Measurements from ENCODE around the gene FAAH. TPM values are rescaled to one million over a fixed set of nuclear protein-coding genes. Genes with fewer than 3 reads are reported as not detected.

The FAAH gene
- total RNA-seq, 3 donors from 2014 or later, result 18.1 to 58.7 (median 38.3) TPM

- H3K27me3 ChIP-seq, result no peaks in the 10 kb centered on the region
- no peaks in the 10 kb centered on the region for H3K4me1 ChIP-seq
- no peaks in the 10 kb centered on the region for H3K9me3 ChIP-seq
- H3K36me3 ChIP-seq, result no peaks in the 10 kb centered on the region
- no peak overlapping the region for H3K27ac ChIP-seq
- no peak overlapping the region for H3K4me3 ChIP-seq
- intact Hi-C loops (cut with DNase I; ENCODE audit: low total_unique reads), result loop anchor here (5.0 kb wide), 1 partner anchor 449 kb away; no protein-coding TSS in a partner anchor
- TF ChIP-seq POLR2AphosphoS5 (IDR thresholded peaks at IDR 0.05), result no peak
- TF ChIP-seq POLR2A (IDR thresholded peaks at IDR 0.05), result no peak
- no peak for TF ChIP-seq CTCF (IDR thresholded peaks at IDR 0.05)
- DNase-seq (ENCODE audit: low spot score in 2 of 2), result no peak
Measured at GRCh38 chr1:46413596-46413985, 19.5 kb downstream of the FAAH start.

GRCh38 chr1:46415514-46415913 is 21.4 kb downstream of the FAAH start:
- Histone ChIP-seq H3K27me3 (no peaks in the 10 kb centered on the region), H3K27ac (no peak overlapping the region), H3K36me3 (no peaks in the 10 kb centered on the region), H3K4me3 (no peak overlapping the region), H3K4me1 (no peaks in the 10 kb centered on the region), H3K9me3 (no peaks in the 10 kb centered on the region)
- TF ChIP-seq CTCF (IDR thresholded peaks at IDR 0.05) (no peak), POLR2A (IDR thresholded peaks at IDR 0.05) (no peak), POLR2AphosphoS5 (IDR thresholded peaks at IDR 0.05) (no peak)
- intact Hi-C loops (cut with DNase I; ENCODE audit: low total_unique reads), result no loop called here
- DNase-seq (ENCODE audit: low spot score in 2 of 2), result no peak

GRCh38 chr1:46418976-46419375 is 24.9 kb downstream of the FAAH start:
- no peaks in the 10 kb centered on the region for H3K36me3 ChIP-seq
- no peak for DNase-seq (ENCODE audit: low spot score in 2 of 2)
- H3K9me3 ChIP-seq, result no peaks in the 10 kb centered on the region
- intact Hi-C loops (cut with DNase I; ENCODE audit: low total_unique reads), result no loop called here
- TF ChIP-seq CTCF (IDR thresholded peaks at IDR 0.05) (no peak), POLR2AphosphoS5 (IDR thresholded peaks at IDR 0.05) (no peak), POLR2A (IDR thresholded peaks at IDR 0.05) (no peak)
- peaks cover 0 to 16% of the 10 kb centered on the region in 2 donors for H3K27me3 ChIP-seq
- H3K4me3 ChIP-seq, result no peak overlapping the region
- no peak overlapping the region for H3K27ac ChIP-seq
- no peaks in the 10 kb centered on the region for H3K4me1 ChIP-seq

- TF ChIP-seq POLR2AphosphoS5 (IDR thresholded peaks at IDR 0.05) (no peak), POLR2A (IDR thresholded peaks at IDR 0.05) (no peak), CTCF (IDR thresholded peaks at IDR 0.05) (no peak)
- Histone ChIP-seq H3K4me1 (no peaks in the 10 kb centered on the region), H3K4me3 (no peak overlapping the region)
Measured at GRCh38 chr1:46420533-46420915, 26.4 kb downstream of the FAAH start.

GRCh38 chr1:46421739-46422138 is 27.6 kb downstream of the FAAH start:
- H3K4me1 ChIP-seq, result no peaks in the 10 kb centered on the region
- H3K27me3 ChIP-seq, result peaks cover 0 to 32% of the 10 kb centered on the region in 2 donors
- no peaks in the 10 kb centered on the region for H3K36me3 ChIP-seq
- DNase-seq (ENCODE audit: low spot score in 2 of 2), result no peak
- H3K4me3 ChIP-seq, result no peak overlapping the region
- H3K27ac ChIP-seq, result no peak overlapping the region
- H3K9me3 ChIP-seq, result no peaks in the 10 kb centered on the region
- TF ChIP-seq POLR2AphosphoS5 (IDR thresholded peaks at IDR 0.05) (no peak), CTCF (IDR thresholded peaks at IDR 0.05) (no peak), POLR2A (IDR thresholded peaks at IDR 0.05) (no peak)
- intact Hi-C loops (cut with DNase I; ENCODE audit: low total_unique reads), result no loop called here

More at GRCh38 chr1:46420533-46420915, 26.4 kb downstream of the FAAH start:
- no peak for DNase-seq (ENCODE audit: low spot score in 2 of 2)
- Histone ChIP-seq H3K9me3 (no peaks in the 10 kb centered on the region), H3K36me3 (no peaks in the 10 kb centered on the region), H3K27ac (no peak overlapping the region), H3K27me3 (peaks cover 0 to 31% of the 10 kb centered on the region in 2 donors)
- intact Hi-C loops (cut with DNase I; ENCODE audit: low total_unique reads), result no loop called here

Data from breast epithelium (tissue), 4 donors.